A549 treated with CpdA at 1 μM for 4 hours (cell line): Measurements from ENCODE around the gene OGFOD3. TPM values are rescaled to one million over a fixed set of nuclear protein-coding genes. Genes with fewer than 3 reads are reported as not detected.

Experiments
- total RNA-seq: library from RNA; stranded (reverse); fragments of 200-300 nt; extraction: Qiagen RNA extraction; gene quantifications from 5 replicates; pipeline ENCODE4 v1.2.3, GENCODE V29; 2022; ENCODE audit warnings: low read depth

The OGFOD3 gene
- total RNA-seq: 17.4 to 25.1 TPM (median 23.2 TPM) in 5 replicates

GRCh38 chr17:82418001-82418986 lies at the start of gene OGFOD3, which contains the start of gene HEXD:
Gene OGFOD3 (minus strand): TSS chr17:82418586. CDS start chr17:82418485, 101 bp downstream.
Gene HEXD (plus strand): TSS chr17:82418347. CDS start chr17:82419800, 1,453 bp downstream.

GRCh38 chr17:82458179-82458884 lies 39.9 kb upstream of the OGFOD3 start, which contains the start of gene NARF:
Gene NARF (plus strand): TSS chr17:82458741. CDS start chr17:82458804, 63 bp downstream.

DNA sequence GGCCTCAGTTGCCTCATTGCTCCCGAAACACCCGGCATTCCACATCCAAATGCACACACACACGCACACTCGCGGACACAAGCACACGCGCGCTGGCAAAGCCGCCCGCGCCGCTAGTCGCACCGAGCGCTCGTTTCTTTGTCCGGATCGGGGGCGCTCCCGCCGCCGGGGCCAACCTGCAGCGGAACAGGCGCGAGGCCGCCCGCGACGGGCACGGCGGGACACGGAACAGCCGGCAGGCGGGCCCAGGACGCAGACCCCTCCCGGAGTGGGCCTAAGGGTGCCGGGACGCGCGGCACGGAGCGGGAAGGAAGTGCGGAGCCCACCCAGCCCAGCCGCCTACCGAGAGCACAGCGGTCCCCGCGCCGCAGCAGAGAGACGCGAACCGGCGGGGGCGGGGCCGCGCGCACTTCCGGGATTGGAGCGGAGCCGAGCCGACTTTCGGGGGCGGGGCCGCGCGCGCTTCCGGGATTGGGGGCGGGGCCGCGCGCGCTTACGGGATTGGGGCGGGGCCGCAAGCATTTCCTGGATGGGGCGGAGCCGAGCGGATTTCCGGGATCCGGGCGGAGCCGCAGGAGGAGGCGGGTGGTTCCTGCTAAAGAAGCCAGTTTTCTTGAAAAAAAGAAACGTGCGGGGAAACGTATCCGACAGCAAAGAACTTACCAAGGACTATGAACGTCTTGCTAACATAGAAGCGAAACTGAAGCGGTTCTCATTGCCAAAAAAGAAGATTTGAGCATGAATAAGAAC lies 32.1 kb upstream of the OGFOD3 start, which contains the start of gene CYBC1:
CYBC1 (minus strand) TSS at position 396 of the 750 bp plus-strand sequence. CDS start 1,498 bp downstream, outside the sequence.

GRCh38 chr17:82371333-82372248 lies 46.8 kb downstream of the OGFOD3 start, which contains the start of gene UTS2R:
Gene UTS2R (plus strand): TSS chr17:82371765. CDS start chr17:82374325, 2,560 bp downstream.

DNA sequence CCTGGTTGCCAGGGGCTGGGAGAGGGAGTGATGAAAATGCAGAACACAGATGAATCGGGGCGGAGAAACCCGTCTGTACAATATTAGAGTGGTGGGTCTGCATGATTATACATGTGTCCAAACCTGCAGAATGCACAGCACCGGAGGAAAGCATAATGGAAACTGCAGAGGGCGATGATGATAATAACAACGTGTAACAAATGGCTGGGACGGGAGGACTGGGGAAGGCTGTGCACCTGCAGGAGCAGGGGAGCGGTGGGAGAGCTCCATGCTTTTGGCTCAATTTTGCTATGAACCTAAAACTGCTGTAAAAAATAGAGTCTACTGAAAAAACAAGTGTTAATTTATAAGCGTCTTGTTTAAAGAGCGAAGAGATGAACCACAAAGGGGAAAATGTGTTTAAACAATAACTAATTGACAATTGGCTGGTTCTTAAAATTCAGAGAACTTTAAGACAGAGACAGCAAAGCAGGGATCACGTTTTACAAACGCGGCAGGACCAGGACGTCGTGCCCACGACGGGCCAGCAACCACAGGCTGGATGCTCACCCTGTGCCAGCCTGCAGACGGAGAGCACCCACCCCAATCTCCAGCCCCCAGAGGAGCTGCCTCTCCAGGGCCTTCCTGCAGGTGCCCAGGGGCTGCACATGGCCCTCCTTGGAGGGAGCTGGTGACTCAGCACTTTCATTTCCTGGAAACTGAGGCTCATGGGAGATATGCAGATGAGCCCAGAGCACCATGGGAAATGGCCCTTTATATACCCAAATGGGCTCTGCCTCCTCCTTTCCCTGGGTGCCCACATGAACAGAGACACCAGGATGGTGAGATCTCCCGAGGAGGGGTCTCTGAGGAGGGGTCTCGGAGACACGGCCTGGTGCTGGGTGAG lies 59.7 kb downstream of the OGFOD3 start, which contains the start of gene TEX19:
TEX19 (plus strand) TSS at position 783 of the 886 bp plus-strand sequence. CDS start 2,904 bp downstream, outside the sequence.

Other genes with a start within 250 kb of the OGFOD3 start
- gene CCDC57, start 205.7 kb downstream of the OGFOD3 start, total RNA-seq: 20.7 to 26.9 TPM (median 23.5 TPM) in 5 replicates
- gene SLC16A3, start 189.5 kb downstream of the OGFOD3 start, total RNA-seq: 88.1 to 110 TPM (median 107 TPM) in 5 replicates
- 146 to 164 TPM (median 156 TPM) in 5 replicates for gene CSNK1D, start 144.9 kb downstream of the OGFOD3 start, total RNA-seq
- gene CD7, start 101.0 kb downstream of the OGFOD3 start, total RNA-seq: 0.09 to 0.33 TPM (median 0.20 TPM) in 3 of 5 replicates, not detected in the others
- gene SECTM1, start 84.8 kb downstream of the OGFOD3 start, total RNA-seq: 0.99 to 1.9 TPM (median 1.3 TPM) in 5 replicates
- gene TEX19, start 59.3 kb downstream of the OGFOD3 start, total RNA-seq: 0.22 to 0.59 TPM (median 0.33 TPM) in 5 replicates
- gene UTS2R, start 46.8 kb downstream of the OGFOD3 start, total RNA-seq: not detected in 5 replicates
- gene HEXD, start 239 bp downstream of the OGFOD3 start, total RNA-seq: 9.5 to 14.5 TPM (median 12.8 TPM) in 5 replicates
- 51.8 to 65.9 TPM (median 57.5 TPM) in 5 replicates for gene CYBC1, start 32.2 kb upstream of the OGFOD3 start, total RNA-seq
- gene NARF, start 40.2 kb upstream of the OGFOD3 start, total RNA-seq: 52.1 to 63.7 TPM (median 54.5 TPM) in 5 replicates
- gene FOXK2, start 101.1 kb upstream of the OGFOD3 start, total RNA-seq: 43.3 to 56.8 TPM (median 53.5 TPM) in 5 replicates
- gene WDR45B, start 229.9 kb upstream of the OGFOD3 start, total RNA-seq: 94.6 to 101 TPM (median 95.7 TPM) in 5 replicates